Vagina (tissue), 2 donors: Measurements from ENCODE around the gene TINAGL1.

Experiments used
- POLR2A ChIP-seq, 2 donors: fragments of 450-650 bp; IDR thresholded peaks; one replicate each; pipeline ENCODE4 v1.6.1; 2017; ENCODE audit warnings: antibody characterized with exemption in 2 of 2, mild to moderate bottlenecking in 2 of 2, moderate library complexity in 2 of 2
- POLR2AphosphoS5 ChIP-seq, 2 donors: sonication (generic); formaldehyde crosslinking; IDR thresholded peaks; one replicate each; pipeline ENCODE4 v1.9.0; 2017; ENCODE audit warnings: antibody characterized with exemption in 2 of 2, mild to moderate bottlenecking in 2 of 2, low read depth in 1 of 2; ENCODE audit not compliant: insufficient read depth in 1 of 2
- TF ChIP-seq, protein P1 (sequence below), 3 experiments: fragments of 450-650 bp in 2 of 3; fragments of 200-600 bp in 1 of 3; sonication (generic) in 1 of 3; IDR thresholded peaks; one replicate each; pipeline ENCODE4 v1.5.1; 2017 to 2019; ENCODE audit warnings: antibody characterized with exemption in 3 of 3, mild to moderate bottlenecking in 2 of 3, moderate library complexity in 2 of 3

DNA sequence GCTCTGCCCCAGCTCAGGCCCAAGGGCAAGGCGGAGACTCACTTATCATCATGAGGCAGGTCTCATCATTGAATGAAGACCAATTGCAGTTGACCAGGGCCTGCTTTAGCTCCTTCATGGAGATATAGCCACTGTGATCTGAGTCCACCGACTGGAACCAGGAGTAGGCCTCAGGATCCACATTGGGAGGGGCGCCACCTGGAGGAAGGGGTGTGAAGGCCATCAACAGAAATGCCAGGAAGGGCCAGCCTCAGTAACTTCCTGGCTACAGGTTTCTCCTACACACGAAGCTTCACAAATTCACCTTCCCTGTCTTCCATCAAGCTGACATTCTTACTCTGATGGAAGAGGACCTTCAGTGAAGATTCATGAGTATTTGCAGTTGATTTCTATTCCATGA is 56.8 kb downstream of the TINAGL1 start:
- TF ChIP-seq, protein P1, sequence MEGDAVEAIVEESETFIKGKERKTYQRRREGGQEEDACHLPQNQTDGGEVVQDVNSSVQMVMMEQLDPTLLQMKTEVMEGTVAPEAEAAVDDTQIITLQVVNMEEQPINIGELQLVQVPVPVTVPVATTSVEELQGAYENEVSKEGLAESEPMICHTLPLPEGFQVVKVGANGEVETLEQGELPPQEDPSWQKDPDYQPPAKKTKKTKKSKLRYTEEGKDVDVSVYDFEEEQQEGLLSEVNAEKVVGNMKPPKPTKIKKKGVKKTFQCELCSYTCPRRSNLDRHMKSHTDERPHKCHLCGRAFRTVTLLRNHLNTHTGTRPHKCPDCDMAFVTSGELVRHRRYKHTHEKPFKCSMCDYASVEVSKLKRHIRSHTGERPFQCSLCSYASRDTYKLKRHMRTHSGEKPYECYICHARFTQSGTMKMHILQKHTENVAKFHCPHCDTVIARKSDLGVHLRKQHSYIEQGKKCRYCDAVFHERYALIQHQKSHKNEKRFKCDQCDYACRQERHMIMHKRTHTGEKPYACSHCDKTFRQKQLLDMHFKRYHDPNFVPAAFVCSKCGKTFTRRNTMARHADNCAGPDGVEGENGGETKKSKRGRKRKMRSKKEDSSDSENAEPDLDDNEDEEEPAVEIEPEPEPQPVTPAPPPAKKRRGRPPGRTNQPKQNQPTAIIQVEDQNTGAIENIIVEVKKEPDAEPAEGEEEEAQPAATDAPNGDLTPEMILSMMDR (IDR thresholded peaks at IDR 0.05): no peak
- TF ChIP-seq POLR2AphosphoS5 (IDR thresholded peaks at IDR 0.05; ENCODE audit: insufficient read depth in 1 of 2, low read depth in 1 of 2) (no peak), POLR2A (IDR thresholded peaks at IDR 0.05) (no peak)
